Measurements from ENCODE around the gene AXIN1.

- TF ChIP-seq CTCF (IDR thresholded peaks at IDR 0.05) (no peak), POLR2A (IDR thresholded peaks at IDR 0.05) (no peak)
Observed at GRCh38 chr16:361341-361871, 8.9 kb upstream of the AXIN1 start.
